Stimulated activated CD8-positive, alpha-beta memory T cell treated with anti-CD3 and anti-CD28 coated beads, Interleukin-2, amount 100 ng/mL, for 48 hours (primary cell): ENCODE data around the gene SIAE.

ENCODE experiments used
- DNase-seq, 2 donors: peaks; one replicate each; pipeline ENCODE4 v3.0.0-alpha.2; 2020; ENCODE audit warnings: low read depth in 2 of 2

The SIAE gene

GRCh38 chr11:124667601-124668000 lies 5.9 kb downstream of the SIAE start:
- no peak for DNase-seq

GRCh38 chr11:124663861-124664260 lies 9.7 kb downstream of the SIAE start:
- no peak for DNase-seq

GRCh38 chr11:124662106-124662505 lies 11.4 kb downstream of the SIAE start:
- DNase-seq, result no peak

GRCh38 chr11:124661553-124661952 lies 12.0 kb downstream of the SIAE start:
- no peak for DNase-seq

- DNase-seq, result no peak
Observed at GRCh38 chr11:124658986-124659385, 14.6 kb downstream of the SIAE start.

- no peak for DNase-seq
Observed at GRCh38 chr11:124658501-124658900, 15.0 kb downstream of the SIAE start.

- no peak for DNase-seq
Observed at GRCh38 chr11:124657904-124658303, 15.6 kb downstream of the SIAE start.

- no peak for DNase-seq
Observed at GRCh38 chr11:124656774-124657630, 16.5 kb downstream of the SIAE start.

- no peak for DNase-seq
Observed at GRCh38 chr11:124648610-124649009, 24.9 kb downstream of the SIAE start.

GRCh38 chr11:124646148-124646547 lies 27.4 kb downstream of the SIAE start:
- DNase-seq, result no peak

- no peak for DNase-seq
Observed at GRCh38 chr11:124644426-124645280, 28.9 kb downstream of the SIAE start.

- DNase-seq, result no peak
Observed at GRCh38 chr11:124643605-124644425, 29.7 kb downstream of the SIAE start.

- DNase-seq, result no peak
Observed at GRCh38 chr11:124643042-124643604, 30.4 kb downstream of the SIAE start.

GRCh38 chr11:124642628-124643027 lies 30.9 kb downstream of the SIAE start:
- no peak for DNase-seq

GRCh38 chr11:124640666-124641065 lies 32.9 kb downstream of the SIAE start:
- DNase-seq, result no peak

GRCh38 chr11:124639186-124639585 lies 34.4 kb downstream of the SIAE start:
- DNase-seq, result no peak

GRCh38 chr11:124638500-124638899 lies 35.0 kb downstream of the SIAE start:
- DNase-seq, result no peak

- no peak for DNase-seq
Observed at GRCh38 chr11:124635932-124636331, 37.6 kb downstream of the SIAE start.

GRCh38 chr11:124633355-124633754 lies 40.2 kb downstream of the SIAE start:
- no peak for DNase-seq

- DNase-seq, result no peak
Observed at GRCh38 chr11:124629961-124630360, 43.6 kb downstream of the SIAE start.

GRCh38 chr11:124627546-124627945 lies 46.0 kb downstream of the SIAE start:
- DNase-seq, result no peak
